ENCODE measurements around the gene ZNF629. TPM values are rescaled to one million over a fixed set of nuclear protein-coding genes. Genes with fewer than 3 reads are reported as not detected.
A peak's percentile ranks its signal among the peaks of the same experiment; 100 is the strongest.

Gene ZNF629
- polyA plus RNA-seq, 1 of the 3 experiments (the other 2 are of a cell fraction) = 4.7 TPM

GRCh38 chr16:30775131-30775391, 11.9 kb downstream of the ZNF629 start:
- CTCF ChIA-PET = interaction anchor here (0.8 to 1.5 kb wide), 4 partner anchors 10 to 166 kb away, joined by 3 to 4 read pairs (median 3); no protein-coding TSS in a partner anchor
- Histone ChIP-seq H3K4me2 (peak overlapping the region; percentile 99), H3K27ac (ENCODE audit: low read depth in 2 of 2, low read length in 1 of 2) (peak overlapping the region; percentile 72 to 89; a peak in 3 of 4 replicates), H3F3A (replicated peaks; ENCODE audit: insufficient read depth) (peaks cover 29% of the 10 kb centered on the region), H3K27me3 (ENCODE audit: insufficient read depth) (no peaks in the 10 kb centered on the region), H3K36me3 (replicated peaks in 1 of 2; ENCODE audit: control insufficient read depth in 1 of 2, insufficient read depth in 2 of 2, low read length in 1 of 2) (peaks cover 19 to 35% of the 10 kb centered on the region in 2 experiments), H3K4me1 (ENCODE audit: control insufficient read depth in 1 of 2, insufficient read depth in 2 of 2, low read depth in 1 of 2, low read length in 1 of 2) (peaks cover 12 to 29% of the 10 kb centered on the region in 2 experiments; a peak in 3 of 4 replicates), H3K9ac (peak overlapping the region; percentile 89; the same call in 1 of the 2 replicates), H4K20me1 (ENCODE audit: insufficient read depth) (no peaks in the 10 kb centered on the region), H2AFZ (ENCODE audit: low read depth) (no peak overlapping the region), H3K9me2 (no peaks in the 10 kb centered on the region), H3K4me3 (ENCODE audit: low read depth in 2 of 2, low read length in 1 of 2) (peak overlapping the region; percentile 67 to 84), H3K79me2 (ENCODE audit: insufficient read depth) (0 out of 2 replicates have a peak, but pooled peaks cover 14% of the 10 kb centered on the region), H3K9me3 (no peaks in the 10 kb centered on the region)
- TF ChIP-seq JUND (IDR thresholded peaks at IDR 0.05) (no peak), CHD2 (IDR thresholded peaks at IDR 0.05; ENCODE audit: low read length, partially characterized antibody) (no peak), TAF1 (IDR thresholded peaks at IDR 0.05; ENCODE audit: borderline replicate concordance, low read depth, low read length) (no peak), MAX (IDR thresholded peaks at IDR 0.05; ENCODE audit: low read depth) (no peak), CTCF (IDR thresholded peaks at IDR 0.05) (no peak), MXI1 (IDR thresholded peaks at IDR 0.05; ENCODE audit: low read depth, low read length) (no peak), RFX5 (IDR thresholded peaks at IDR 0.05; ENCODE audit: low read length) (no peak), USF2 (IDR thresholded peaks at IDR 0.05; ENCODE audit: borderline replicate concordance, low read depth, low read length) (no peak)
- 27% methylated on average over 5 of the region's 15 CpGs for WGBS (ENCODE audit: low lambda C conversion rate)
- POLR2A ChIA-PET = interaction anchor here (1.1 to 1.8 kb wide), 7 partner anchors 12 to 147 kb away, joined by 3 to 10 read pairs (median 5); partner anchors contain the start of genes PHKG2 and ZNF629
- DNase-seq = no peak

- Histone ChIP-seq H3K36me3 (replicated peaks in 1 of 2; ENCODE audit: control insufficient read depth in 1 of 2, insufficient read depth in 2 of 2, low read length in 1 of 2) (peaks cover 19 to 32% of the 10 kb centered on the region in 2 experiments), H3K9me2 (no peaks in the 10 kb centered on the region), H3K27ac (ENCODE audit: low read depth in 2 of 2, low read length in 1 of 2) (peak overlapping the region; percentile 72 to 89; a peak in 3 of 4 replicates)
- TF ChIP-seq CTCF (IDR thresholded peaks at IDR 0.05) (no peak), TAF1 (IDR thresholded peaks at IDR 0.05; ENCODE audit: borderline replicate concordance, low read depth, low read length) (no peak), SMC3 (IDR thresholded peaks at IDR 0.05; ENCODE audit: low read depth, low read length) (no peak), REST (IDR thresholded peaks at IDR 0.05; ENCODE audit: low read depth, low read length) (no peak), USF2 (IDR thresholded peaks at IDR 0.05; ENCODE audit: borderline replicate concordance, low read depth, low read length) (no peak), NRF1 (IDR thresholded peaks at IDR 0.05; ENCODE audit: low read depth, low read length) (no peak), EP300 (IDR thresholded peaks at IDR 0.05; ENCODE audit: borderline replicate concordance in 1 of 2, low read depth in 1 of 2, low read length in 1 of 2) (no peak), NFIC (IDR thresholded peaks at IDR 0.05; ENCODE audit: borderline replicate concordance) (no peak)
Observed at GRCh38 chr16:30774367-30775130, 12.5 kb downstream of the ZNF629 start.

More at GRCh38 chr16:30774367-30775130, 12.5 kb downstream of the ZNF629 start:
- DNase-seq = no peak
- Histone ChIP-seq H3F3A (replicated peaks; ENCODE audit: insufficient read depth) (peaks cover 29% of the 10 kb centered on the region), H3K79me2 (ENCODE audit: insufficient read depth) (0 out of 2 replicates have a peak, but pooled peaks cover 12% of the 10 kb centered on the region), H3K27me3 (ENCODE audit: insufficient read depth) (no peaks in the 10 kb centered on the region), H3K4me1 (ENCODE audit: control insufficient read depth in 1 of 2, insufficient read depth in 2 of 2, low read depth in 1 of 2, low read length in 1 of 2) (peaks cover 12 to 29% of the 10 kb centered on the region in 2 experiments; a peak in 3 of 4 replicates), H3K4me2 (peak overlapping the region; percentile 99), H3K9ac (peak overlapping the region; percentile 89; the same call in 1 of the 2 replicates), H2AFZ (ENCODE audit: low read depth) (no peak overlapping the region), H3K4me3 (ENCODE audit: low read depth in 2 of 2, low read length in 1 of 2) (peak overlapping the region; percentile 67 to 84), H4K20me1 (ENCODE audit: insufficient read depth) (no peaks in the 10 kb centered on the region), H3K9me3 (no peaks in the 10 kb centered on the region)
- ChIA-PET CTCF (interaction anchor here (0.8 to 1.5 kb wide), 6 partner anchors 10 to 167 kb away, joined by 3 to 4 read pairs (median 3); no protein-coding TSS in a partner anchor), POLR2A (interaction anchor here (0.6 to 1.8 kb wide), 8 partner anchors 12 to 148 kb away, joined by 3 to 10 read pairs (median 6); partner anchors contain the start of genes PHKG2 and ZNF629)
- WGBS (ENCODE audit: low lambda C conversion rate) = 49% methylated on average over 7 of the region's 8 CpGs

All from SK-N-SH (cell line).